PC-3 (cell line): ENCODE data around the gene PLEKHM1. TPM values are rescaled to one million over a fixed set of nuclear protein-coding genes. Genes with fewer than 3 reads are reported as not detected.

Source experiments
- ATAC-seq: fragments of 200-7000 bp; cut with Tn5 transposase; 2 replicates; pipeline ENCODE4 v1.9.1; 2020; ENCODE audit warnings: mild to moderate bottlenecking, moderate library complexity
- BruUV-seq: library from RNA; stranded (reverse); fragments of 400-500 nt; replicated peaks from 2 replicates; lab custom pipeline; 2021; lab: Mats Ljungman, UMichigan
- CTCF ChIA-PET: fragments of 300-600 bp; sonication (Branson Sonifier 250); formaldehyde crosslinking; loops from one replicate; lab custom pipeline; 2022; ENCODE audit warnings: antibody characterized with exemption; lab: Charles Lee
- POLR2A ChIA-PET: fragments of 300-600 bp; sonication (Branson Sonifier 250); formaldehyde crosslinking; loops from one replicate; lab custom pipeline; 2022; ENCODE audit warnings: antibody characterized with exemption; ENCODE audit not compliant: unreplicated experiment; lab: Charles Lee
- DNase-seq: peaks from one replicate; pipeline ENCODE4 v3.0.0-alpha.2; 2015
- H2AFZ ChIP-seq: fragments of 300-600 bp; sonication (generic); 2 replicates; pipeline ENCODE4 v1.6.0; 2016; ENCODE audit warnings: antibody characterized with exemption, low read length
- H3F3A ChIP-seq: fragments of 300-600 bp; sonication (generic); one replicate; pipeline ENCODE4 v1.6.0; 2017; ENCODE audit warnings: antibody characterized with exemption, low read length, control low read depth, mild to moderate bottlenecking; ENCODE audit not compliant: unreplicated experiment
- H3K27ac ChIP-seq: fragments of 300-600 bp; sonication (generic); 2 replicates; pipeline ENCODE4 v1.5.1; 2016; ENCODE audit warnings: mild to moderate bottlenecking, low read length
- H3K27me3 ChIP-seq: fragments of 300-600 bp; sonication (generic); 2 replicates; pipeline ENCODE4 v1.6.1; 2016; ENCODE audit warnings: low read length, mixed read lengths
- H3K36me3 ChIP-seq: fragments of 300-600 bp; sonication (generic); 2 replicates; pipeline ENCODE4 v1.6.1; 2016; ENCODE audit warnings: low read depth, mixed run types, low read length, mixed read lengths
- H3K4me1 ChIP-seq: fragments of 300-600 bp; sonication (generic); 2 replicates; pipeline ENCODE4 v1.5.1; 2016; ENCODE audit warnings: low read length; ENCODE audit not compliant: insufficient read depth
- H3K4me2 ChIP-seq: fragments of 300-600 bp; sonication (generic); 2 replicates; pipeline ENCODE4 v1.6.0; 2016; ENCODE audit warnings: low read length
- H3K4me3 ChIP-seq: fragments of 300-600 bp; sonication (generic); 2 replicates; pipeline ENCODE4 v1.5.1; 2016; ENCODE audit warnings: mild to moderate bottlenecking, low read length, mixed read lengths
- H3K79me2 ChIP-seq: fragments of 300-600 bp; sonication (generic); 2 replicates; pipeline ENCODE4 v1.6.1; 2017; ENCODE audit warnings: low read length, mixed read lengths
- H3K9ac ChIP-seq: fragments of 300-600 bp; sonication (generic); 2 replicates; pipeline ENCODE4 v1.6.0; 2016; ENCODE audit warnings: mild to moderate bottlenecking, low read length
- H3K9me2 ChIP-seq: fragments of 300-600 bp; sonication (generic); replicated peaks from 2 replicates; pipeline ENCODE4 v1.6.1; 2016; ENCODE audit warnings: mixed run types, low read length, mixed read lengths
- H3K9me3 ChIP-seq: fragments of 300-600 bp; sonication (generic); 2 replicates; pipeline ENCODE4 v1.6.1; 2016; ENCODE audit warnings: low read length, mixed read lengths
- H4K20me1 ChIP-seq: fragments of 300-600 bp; sonication (generic); 2 replicates; pipeline ENCODE4 v1.6.1; 2016; ENCODE audit warnings: low read length, mixed read lengths
- CTCF ChIP-seq: fragments of 300-600 bp; sonication (generic); conservative IDR thresholded peaks from 2 replicates; pipeline ENCODE4 v1.5.1; 2017; ENCODE audit warnings: antibody characterized with exemption, low read depth, mild to moderate bottlenecking, low read length
- EZH2 ChIP-seq: fragments of 300-600 bp; sonication (generic); IDR thresholded peaks from one replicate; pipeline ENCODE4 v1.6.1; 2017; ENCODE audit warnings: antibody characterized with exemption, mild to moderate bottlenecking, low read length; ENCODE audit not compliant: unreplicated experiment
- EZH2phosphoT487 ChIP-seq: fragments of 300-600 bp; sonication (generic); IDR thresholded peaks from 2 replicates; pipeline ENCODE4 v1.6.1; 2018; ENCODE audit warnings: mild to moderate bottlenecking, antibody characterized with exemption, low read length, borderline replicate concordance
- intact Hi-C: fragments of 100-400 bp; cut with micrococcal nuclease; formaldehyde crosslinking; loops from 2 replicates; pipeline ENCODE4 v1.9.0; 2023
- total RNA-seq: library from RNA; depleted of rRNA; stranded (reverse); fragments of >200 nt; gene quantifications from 2 replicates; pipeline ENCODE4 v1.2.3, GENCODE V29; 2014

Gene PLEKHM1
- total RNA-seq, 1 experiment from 2014 or later, result 15.8 TPM

- Histone ChIP-seq H3K4me1 (no peaks in the 10 kb centered on the region), H3K36me3 (peaks cover 42% of the 10 kb centered on the region), H3K79me2 (peaks cover 24% of the 10 kb centered on the region; the same call in 1 of the 2 replicates), H3K9me2 (no peaks in the 10 kb centered on the region), H3K9me3 (no peaks in the 10 kb centered on the region), H3K4me3 (no peak overlapping the region), H3K4me2 (no peak overlapping the region), H4K20me1 (peaks cover 24% of the 10 kb centered on the region), H3K9ac (no peak overlapping the region), H3K27ac (no peak overlapping the region), H3F3A (no peaks in the 10 kb centered on the region), H3K27me3 (no peaks in the 10 kb centered on the region), H2AFZ (no peak overlapping the region)
- POLR2A ChIA-PET, result no interaction called here
- DNase-seq (no peak), ATAC-seq (peak; percentile 18; the same call in 1 of the 2 replicates)
- CTCF ChIA-PET, result no interaction called here
- BruUV-seq, result TSS peak; percentile 6
- intact Hi-C loops, result no loop called here
- TF ChIP-seq CTCF (no peak), EZH2 (no peak), EZH2phosphoT487 (no peak)
Measured at GRCh38 chr17:45405250-45406086, 85.1 kb downstream of the PLEKHM1 start.

DNA sequence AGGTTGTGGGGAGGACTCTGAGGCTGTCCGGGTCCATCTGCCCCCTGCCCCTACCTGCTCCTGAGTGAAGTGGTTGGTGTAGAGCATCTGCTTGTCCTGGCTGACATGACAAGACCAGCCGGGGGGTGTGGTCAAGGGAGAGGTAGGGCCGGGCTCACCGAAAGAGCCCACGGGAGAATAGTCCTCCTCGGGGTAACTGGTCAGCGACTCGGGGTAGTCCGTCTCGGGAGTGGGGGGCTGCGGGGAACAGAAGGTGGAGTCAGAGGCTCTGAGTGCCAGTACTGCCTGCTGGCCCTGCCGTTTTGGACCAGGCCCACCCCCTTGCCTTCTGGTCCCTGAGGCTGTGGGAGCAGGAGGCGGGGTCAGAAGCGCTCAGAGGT lies 85.7 kb downstream of the PLEKHM1 start:
- Histone ChIP-seq H3K9me3 (no peaks in the 10 kb centered on the region), H3K4me3 (no peak overlapping the region), H3K27me3 (no peaks in the 10 kb centered on the region), H3K79me2 (0 out of 2 replicates have a peak, but pooled peaks cover 19% of the 10 kb centered on the region), H3K9ac (no peak overlapping the region), H3K9me2 (no peaks in the 10 kb centered on the region), H4K20me1 (peaks cover 18% of the 10 kb centered on the region), H3K4me2 (no peak overlapping the region), H3K36me3 (peaks cover 47% of the 10 kb centered on the region), H3K27ac (no peak overlapping the region), H2AFZ (no peak overlapping the region), H3K4me1 (no peaks in the 10 kb centered on the region), H3F3A (no peaks in the 10 kb centered on the region)
- POLR2A ChIA-PET, result no interaction called here
- CTCF ChIA-PET, result no interaction called here
- no peak for DNase-seq
- intact Hi-C loops, result no loop called here
- TF ChIP-seq EZH2 (no peak), EZH2phosphoT487 (no peak), CTCF (no peak)
- ATAC-seq, result no peak
- no TSS peak for BruUV-seq

DNA sequence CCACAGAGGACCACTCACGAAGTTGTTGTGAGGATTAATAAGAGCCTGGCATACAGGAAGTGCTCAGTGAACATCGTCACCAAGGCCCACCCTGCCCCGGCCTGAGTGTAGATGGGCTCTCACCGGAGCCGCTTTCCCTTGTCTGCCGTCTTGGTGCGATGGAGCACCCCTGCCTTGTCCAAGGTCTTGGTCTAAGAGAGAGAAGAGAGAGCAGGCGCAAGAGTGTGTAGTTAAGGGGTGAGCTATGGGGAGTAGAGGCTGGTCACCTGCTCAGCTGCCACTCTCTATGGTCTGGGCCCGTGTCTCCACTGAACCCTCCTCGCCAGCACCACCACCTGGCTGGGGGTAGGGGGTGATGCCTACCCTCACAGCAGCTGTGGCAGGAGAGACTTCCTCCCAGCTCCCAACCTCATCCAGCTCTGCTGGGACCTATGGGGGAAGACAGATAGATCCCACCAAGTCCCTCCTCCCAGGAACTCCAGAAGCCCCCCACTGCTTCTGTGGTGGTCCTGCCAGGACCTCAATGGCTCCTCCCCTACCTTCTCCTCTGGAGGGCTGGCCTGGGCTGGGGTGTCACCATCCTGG lies 86.5 kb downstream of the PLEKHM1 start:
- H2AFZ ChIP-seq, result no peak overlapping the region
- H3K4me2 ChIP-seq, result no peak overlapping the region
- H3K79me2 ChIP-seq, result 0 out of 2 replicates have a peak, but pooled peaks cover 11% of the 10 kb centered on the region
- no peak for TF ChIP-seq CTCF
- TF ChIP-seq EZH2phosphoT487, result no peak
- no peak for TF ChIP-seq EZH2
- no peaks in the 10 kb centered on the region for H3K9me3 ChIP-seq
- POLR2A ChIA-PET, result no interaction called here
- H3K27ac ChIP-seq, result no peak overlapping the region
- ATAC-seq (no peak), DNase-seq (no peak)
- H4K20me1 ChIP-seq, result peaks cover 11% of the 10 kb centered on the region
- no peaks in the 10 kb centered on the region for H3K27me3 ChIP-seq
- no peaks in the 10 kb centered on the region for H3F3A ChIP-seq
- no TSS peak for BruUV-seq
- H3K36me3 ChIP-seq, result peaks cover 53% of the 10 kb centered on the region
- H3K9ac ChIP-seq, result no peak overlapping the region
- CTCF ChIA-PET, result no interaction called here
- no peaks in the 10 kb centered on the region for H3K9me2 ChIP-seq
- intact Hi-C loops, result no loop called here
- no peak overlapping the region for H3K4me3 ChIP-seq
- no peaks in the 10 kb centered on the region for H3K4me1 ChIP-seq
